T-cell (primary cell): ENCODE results near the gene UNCX. TPM values are rescaled to one million over a fixed set of nuclear protein-coding genes. Genes with fewer than 3 reads are reported as not detected.
"Not testable (repeated sequence)": the region's sequence is repeated elsewhere in the genome, so short reads cannot be mapped to it uniquely, and the experiment has no call there.

Experiments
- ATAC-seq, 4 experiments: fragments of 200-7000 bp in 3 of 4; fragments of 150-1000 bp in 1 of 4; cut with Tn5 transposase; replicated peaks in 1 of 4; 1 replicate in 3 of 4; 2 replicates in 1 of 4; pipeline ENCODE4 v1.10.0; 2021; ENCODE audit warnings: moderate library complexity in 3 of 4, mild to moderate bottlenecking in 2 of 4, moderate number of reproducible peaks in 1 of 4
- CTCF ChIA-PET, 2 donors: fragments of 300-600 bp; sonication (Branson Sonifier 250); formaldehyde crosslinking; loops; one replicate each; lab custom pipeline; 2022; ENCODE audit warnings: antibody characterized with exemption in 2 of 2; lab: Charles Lee
- POLR2A ChIA-PET, 2 donors: fragments of 300-600 bp; sonication (Branson Sonifier 250); formaldehyde crosslinking; loops; one replicate each; lab custom pipeline; 2022; ENCODE audit warnings: antibody characterized with exemption in 2 of 2; lab: Charles Lee
- DNase-seq, 35 experiments: peaks; one replicate each; pipeline versions ENCODE4 v3.0.0 to v3.0.0-alpha.2; 2013 to 2023
- H3K27ac ChIP-seq: one replicate; pipeline ENCODE4 v1.5.1; 2013; ENCODE audit warnings: low read length
- H3K27me3 ChIP-seq, 2 experiments: replicated peaks in 1 of 2; 1 replicate in 1 of 2; 2 replicates in 1 of 2; pipeline versions ENCODE4 v1.6.1 to v1.7.0; 2013; ENCODE audit warnings: low read length in 1 of 2, mixed read lengths in 1 of 2; ENCODE audit not compliant: control insufficient read depth in 2 of 2, insufficient read depth in 2 of 2; ENCODE audit errors: extremely low read depth in 1 of 2
- H3K36me3 ChIP-seq, 2 donors: 1 replicate in 1 of 2; 2 replicates in 1 of 2; pipeline versions ENCODE4 v1.6.1 to v1.7.0; 2013; ENCODE audit warnings: low read length in 1 of 2; ENCODE audit not compliant: control insufficient read depth in 2 of 2, insufficient read depth in 1 of 2; ENCODE audit errors: extremely low read depth in 1 of 2
- H3K4me1 ChIP-seq, 2 experiments: 1 replicate in 1 of 2; 2 replicates in 1 of 2; pipeline versions ENCODE4 v1.6.1 to v1.7.0; 2013; ENCODE audit warnings: low read length in 2 of 2, mixed read lengths in 1 of 2; ENCODE audit not compliant: insufficient read depth in 2 of 2, control insufficient read depth in 1 of 2; ENCODE audit errors: extremely low read depth in 1 of 2
- H3K4me3 ChIP-seq, 2 donors: 1 replicate in 1 of 2; 2 replicates in 1 of 2; pipeline versions ENCODE4 v1.5.1 to v1.7.0; 2013; ENCODE audit warnings: mild to moderate bottlenecking in 2 of 2, low read length in 1 of 2, moderate library complexity in 1 of 2; ENCODE audit not compliant: control insufficient read depth in 1 of 2; ENCODE audit errors: extremely low read depth in 1 of 2
- H3K9me3 ChIP-seq: 2 replicates; pipeline ENCODE4 v1.7.0; 2013
- H3K27ac Mint-ChIP-seq, 2 donors: one replicate each; pipeline ENCODE4 v1.8.0; 2020 to 2021; ENCODE audit warnings: mild to moderate bottlenecking in 2 of 2, mixed read lengths in 2 of 2
- H3K27me3 Mint-ChIP-seq, 2 donors: one replicate each; pipeline ENCODE4 v1.8.0; 2021 to 2022; ENCODE audit warnings: mixed read lengths in 2 of 2
- H3K36me3 Mint-ChIP-seq: one replicate; pipeline ENCODE4 v1.8.0; 2021; ENCODE audit warnings: mixed read lengths
- H3K4me1 Mint-ChIP-seq, 3 donors: one replicate each; pipeline ENCODE4 v1.8.0; 2020 to 2022; ENCODE audit warnings: mixed read lengths in 3 of 3, mild to moderate bottlenecking in 1 of 3
- H3K4me3 Mint-ChIP-seq, 3 donors: one replicate each; pipeline ENCODE4 v1.8.0; 2020 to 2022; ENCODE audit warnings: mild to moderate bottlenecking in 3 of 3, mixed read lengths in 3 of 3, moderate library complexity in 3 of 3
- H3K9me3 Mint-ChIP-seq, 3 donors: one replicate each; pipeline ENCODE4 v1.8.0; 2020 to 2022; ENCODE audit warnings: mixed read lengths in 3 of 3
- WGBS: methylation state at CpG from one replicate; pipeline ENCODE4 v1.1.5; 2013; ENCODE audit warnings: missing lambda C conversion rate; ENCODE audit not compliant: insufficient coverage; 5-methylcytosine and 5-hydroxymethylcytosine counted together
- total RNA-seq, 35 experiments: library from RNA in 6 of 35; stranded (reverse) in 6 of 35; fragments of 120-200 nt in 1 of 35; gene quantifications; one replicate each; pipeline versions ENCODE4 v1.2.1 to v1.2.4 and lab custom pipeline; 2013 to 2026

The UNCX gene
- total RNA-seq, 5 donors from 2014 or later (not counting 1 experiment from before 2014, with no cell fraction given), result not detected

- Mint-ChIP-seq H3K9me3 (no peaks in the 10 kb centered on the region), H3K27ac (no peak overlapping the region), H3K36me3 (no peaks in the 10 kb centered on the region), H3K4me1 (no peaks in the 10 kb centered on the region), H3K4me3 (no peak overlapping the region), H3K27me3 (peaks cover 26 to 51% of the 10 kb centered on the region in 2 donors)
- DNase-seq (no peak), ATAC-seq (no peak)
- peaks cover 4 to 54% of the 10 kb centered on the region in 2 experiments for H3K27me3 ChIP-seq
- no peak overlapping the region for H3K27ac ChIP-seq
- no peaks in the 10 kb centered on the region for H3K36me3 ChIP-seq
- WGBS, result 72% methylated on average over 11 of the region's 11 CpGs
- H3K4me1 ChIP-seq, result no peaks in the 10 kb centered on the region
- no peak overlapping the region for H3K4me3 ChIP-seq
- H3K9me3 ChIP-seq, result no peaks in the 10 kb centered on the region
- ChIA-PET CTCF (no interaction called here), POLR2A (no interaction called here)
Observed at GRCh38 chr7:1211611-1212010, 21.1 kb upstream of the UNCX start.

- ATAC-seq, H3K4me3 ChIP-seq, POLR2A ChIA-PET, DNase-seq, H3K36me3 Mint-ChIP-seq, H3K36me3 ChIP-seq, H3K9me3 ChIP-seq, H3K27ac ChIP-seq, H3K4me1 ChIP-seq, H3K4me1 Mint-ChIP-seq, CTCF ChIA-PET, H3K4me3 Mint-ChIP-seq, H3K27ac Mint-ChIP-seq, H3K9me3 Mint-ChIP-seq: not testable (repeated sequence)
- H3K27me3 Mint-ChIP-seq, result peaks cover 28 to 55% of the 10 kb centered on the region in 2 donors
- H3K27me3 ChIP-seq, result peaks cover 4 to 56% of the 10 kb centered on the region in 2 experiments
- WGBS, result no CpG with 5 or more reads among the region's 5 CpGs
Observed at GRCh38 chr7:1212025-1212424, 20.6 kb upstream of the UNCX start.

- H3K4me1 Mint-ChIP-seq, result no peaks in the 10 kb centered on the region
- no peak overlapping the region for H3K27ac ChIP-seq
- no peaks in the 10 kb centered on the region for H3K36me3 ChIP-seq
- no peaks in the 10 kb centered on the region for H3K9me3 ChIP-seq
- no peak overlapping the region for H3K27ac Mint-ChIP-seq
- peaks cover 5 to 63% of the 10 kb centered on the region in 2 experiments for H3K27me3 ChIP-seq
- peaks cover 0 to 5% (median 0%) of the 10 kb centered on the region in 3 donors for H3K9me3 Mint-ChIP-seq
- ATAC-seq, result no peak
- H3K27me3 Mint-ChIP-seq, result peaks cover 32 to 63% of the 10 kb centered on the region in 2 donors
- H3K4me3 Mint-ChIP-seq, result no peak overlapping the region
- CTCF ChIA-PET, result no interaction called here
- no peak overlapping the region for H3K4me3 ChIP-seq
- 74% methylated on average over 10 of the region's 18 CpGs for WGBS
- H3K36me3 Mint-ChIP-seq, result no peaks in the 10 kb centered on the region
- H3K4me1 ChIP-seq, result no peaks in the 10 kb centered on the region
- DNase-seq, result no peak
- POLR2A ChIA-PET, result no interaction called here
Observed at GRCh38 chr7:1214516-1214915, 18.2 kb upstream of the UNCX start.

- ChIA-PET CTCF (no interaction called here), POLR2A (no interaction called here)
- Histone ChIP-seq H3K27me3 (peaks cover 10 to 65% of the 10 kb centered on the region in 2 experiments), H3K4me3 (no peak overlapping the region), H3K4me1 (no peaks in the 10 kb centered on the region), H3K36me3 (no peaks in the 10 kb centered on the region), H3K9me3 (no peaks in the 10 kb centered on the region), H3K27ac (no peak overlapping the region)
- Mint-ChIP-seq H3K27ac (no peak overlapping the region), H3K4me3 (no peak overlapping the region), H3K36me3 (no peaks in the 10 kb centered on the region), H3K27me3 (peaks cover 45 to 72% of the 10 kb centered on the region in 2 donors), H3K9me3 (peaks cover 0 to 5% (median 0%) of the 10 kb centered on the region in 3 donors), H3K4me1 (no peaks in the 10 kb centered on the region)
- no peak for DNase-seq
- ATAC-seq, result no peak
- WGBS, result 74% methylated on average over 20 of the region's 24 CpGs
Observed at GRCh38 chr7:1218541-1219165, 14.0 kb upstream of the UNCX start.

GRCh38 chr7:1219498-1219897 is 13.2 kb upstream of the UNCX start:
- H3K4me3 ChIP-seq, result no peak overlapping the region
- CTCF ChIA-PET, result no interaction called here
- 69% methylated on average over 9 of the region's 9 CpGs for WGBS

GRCh38 chr7:1220000-1220726 is 12.5 kb upstream of the UNCX start:
- Histone ChIP-seq H3K9me3 (no peaks in the 10 kb centered on the region), H3K27me3 (peaks cover 9 to 70% of the 10 kb centered on the region in 2 experiments), H3K27ac (no peak overlapping the region), H3K4me3 (no peak overlapping the region), H3K36me3 (no peaks in the 10 kb centered on the region), H3K4me1 (peaks cover 0 to 2% of the 10 kb centered on the region in 2 experiments)
- peaks cover 0 to 5% (median 0%) of the 10 kb centered on the region in 3 donors for H3K9me3 Mint-ChIP-seq
- ATAC-seq, result no peak
- H3K27me3 Mint-ChIP-seq, result peaks cover 47 to 76% of the 10 kb centered on the region in 2 donors
- no peak overlapping the region for H3K4me3 Mint-ChIP-seq
- 60% methylated on average over 1 of the region's 13 CpGs for WGBS
- no peak for DNase-seq
- CTCF ChIA-PET, result no interaction called here
- H3K4me1 Mint-ChIP-seq, result peaks cover 0 to 2% (median 0%) of the 10 kb centered on the region in 3 donors
- no peaks in the 10 kb centered on the region for H3K36me3 Mint-ChIP-seq
- H3K27ac Mint-ChIP-seq, result no peak overlapping the region
- POLR2A ChIA-PET, result no interaction called here

More at GRCh38 chr7:1219498-1219897, 13.2 kb upstream of the UNCX start:
- H3K9me3 ChIP-seq, result no peaks in the 10 kb centered on the region
- H3K4me1 ChIP-seq, result peaks cover 0 to 2% of the 10 kb centered on the region in 2 experiments
- peaks cover 9 to 68% of the 10 kb centered on the region in 2 experiments for H3K27me3 ChIP-seq
- no peak overlapping the region for H3K27ac ChIP-seq
- Mint-ChIP-seq H3K27me3 (peaks cover 47 to 72% of the 10 kb centered on the region in 2 donors), H3K36me3 (no peaks in the 10 kb centered on the region), H3K27ac (no peak overlapping the region), H3K4me3 (no peak overlapping the region), H3K4me1 (peaks cover 0 to 2% (median 0%) of the 10 kb centered on the region in 3 donors), H3K9me3 (peaks cover 0 to 5% (median 0%) of the 10 kb centered on the region in 3 donors)
- DNase-seq (no peak), ATAC-seq (no peak)
- POLR2A ChIA-PET, result no interaction called here
- no peaks in the 10 kb centered on the region for H3K36me3 ChIP-seq
